ENCODE measurements around the gene RNF144B. TPM values are rescaled to one million over a fixed set of nuclear protein-coding genes. Genes with fewer than 3 reads are reported as not detected.

RNF144B gene
- total and polyA plus RNA-seq, 10 of the 15 experiments (the other 5 are each of a cell fraction or from before 2014, with no cell fraction given): 0.03 to 0.18 (median 0.14) TPM

GRCh38 chr6:18488004-18488403 is 100.9 kb downstream of the RNF144B start:
- peak; percentile 82 for ATAC-seq
- peak; percentile 20 to 63; a peak in 3 of 4 replicates for TF ChIP-seq IKZF2 (IDR thresholded peaks at IDR 0.05)
- TF ChIP-seq EGR1 (IDR thresholded peaks at IDR 0.05; ENCODE audit: borderline replicate concordance in 1 of 2, low read depth in 2 of 2, low read length in 2 of 2): no peak
- no peak for TF ChIP-seq CBFB (IDR thresholded peaks at IDR 0.05; ENCODE audit: low read depth)
- no peak for TF ChIP-seq NR2C1 (IDR thresholded peaks at IDR 0.05)
- TF ChIP-seq NFIC (IDR thresholded peaks at IDR 0.05; ENCODE audit: low read depth, low read length): no peak
- no peak for TF ChIP-seq E4F1 (IDR thresholded peaks at IDR 0.05; ENCODE audit: borderline replicate concordance, partially characterized antibody)
- TF ChIP-seq POU2F2 (IDR thresholded peaks at IDR 0.05; ENCODE audit: borderline replicate concordance, low read depth, low read length): no peak
- TF ChIP-seq HDAC2 (IDR thresholded peaks at IDR 0.05): no peak
- no peak for TF ChIP-seq NR2C2 (IDR thresholded peaks at IDR 0.05; ENCODE audit: borderline replicate concordance, control insufficient read depth, insufficient read length, low read depth)
- TF ChIP-seq DPF2 (IDR thresholded peaks at IDR 0.05): 0 out of 2 replicates have a peak, but pooled peaks have one; percentile 31
- no peak for TF ChIP-seq ATF3 (IDR thresholded peaks at IDR 0.05; ENCODE audit: borderline replicate concordance, extremely low read depth, low read depth, low read length)
- peak; percentile 87 for TF ChIP-seq SKIL (IDR thresholded peaks at IDR 0.05; ENCODE audit: low read depth, poor library complexity, severe bottlenecking)
- TF ChIP-seq IKZF1 (conservative IDR thresholded peaks at IDR 0.05): peak; percentile 65
- TF ChIP-seq BCL11A (IDR thresholded peaks at IDR 0.05; ENCODE audit: low read depth, low read length): peak; percentile 25; the same call in 1 of the 2 replicates
- no peak for TF ChIP-seq SIX5 (IDR thresholded peaks at IDR 0.05; ENCODE audit: low read depth, low read length, severe bottlenecking)
- TF ChIP-seq ZBTB11 (CRISPR knock-in tag; IDR thresholded peaks at IDR 0.05): no peak

More at GRCh38 chr6:18488004-18488403, 100.9 kb downstream of the RNF144B start:
- H3K4me2 ChIP-seq (ENCODE audit: control insufficient read depth, insufficient read depth): no peak overlapping the region
- no peaks in the 10 kb centered on the region for H3K36me3 ChIP-seq (ENCODE audit: control insufficient read depth in 2 of 2, insufficient read depth in 2 of 2, low read length in 1 of 2)
- intact Hi-C loops (cut with micrococcal nuclease; ENCODE audit: unreplicated experiment): loop anchor here (5.0 kb wide), 1 partner anchor 86 kb away; no protein-coding TSS in a partner anchor
- 39% methylated on average over 2 of the region's 2 CpGs for WGBS (ENCODE audit: insufficient coverage, insufficient replicate concordance, low lambda C conversion rate, missing lambda C conversion rate)
- no peaks in the 10 kb centered on the region for H4K20me1 ChIP-seq (ENCODE audit: control insufficient read depth, insufficient read depth)
- no peak overlapping the region for H2AFZ ChIP-seq (ENCODE audit: control insufficient read depth, low read depth, low read length)
- ChIA-PET POLR2A (interaction anchor here (0.8 kb wide), 1 partner anchor 9 kb away, joined by 3 read pairs; no protein-coding TSS in a partner anchor), CTCF (interaction anchor here (0.6 to 2.0 kb wide), 3 partner anchors 9 to 309 kb away, joined by 3 to 7 read pairs (median 3); no protein-coding TSS in a partner anchor), RAD21 (ENCODE audit: unreplicated experiment) (interaction anchor here (2.0 kb wide), 1 partner anchor 14 kb away, joined by 8 read pairs; no protein-coding TSS in a partner anchor), SMC1A (ENCODE audit: uncharacterized antibody, unreplicated experiment) (interaction anchor here (0.6 to 1.2 kb wide), 2 partner anchors 14 to 17 kb away, joined by 3 to 4 read pairs; no protein-coding TSS in a partner anchor)
- no peak for DNase-seq (ENCODE audit: low read depth, low spot score)
- FAIRE-seq: no peak
- no peaks in the 10 kb centered on the region for H3K4me1 ChIP-seq (ENCODE audit: control insufficient read depth, insufficient read depth, low read length)
- no peaks in the 10 kb centered on the region for H3K27me3 ChIP-seq (replicated peaks in 1 of 2; ENCODE audit: control insufficient read depth in 2 of 2, insufficient read depth in 2 of 2, low read length in 1 of 2)
- H3K27ac ChIP-seq (ENCODE audit: control insufficient read depth, insufficient read depth): no peak overlapping the region
- BruUV-seq (replicated peaks): no TSS peak
- no peak overlapping the region for H3K9ac ChIP-seq (ENCODE audit: control insufficient read depth, insufficient read depth, low read length)
- in situ Hi-C loops (cut with MboI): no loop called here
- no peaks in the 10 kb centered on the region for H3K9me3 ChIP-seq (replicated peaks; ENCODE audit: control insufficient read depth, insufficient read depth, low read length)
- no peaks in the 10 kb centered on the region for H3K79me2 ChIP-seq (ENCODE audit: control insufficient read depth, insufficient read depth, low read length)
- no peak overlapping the region for H3K4me3 ChIP-seq
